Measurements from ENCODE around the gene ACBD3. TPM values are rescaled to one million over a fixed set of nuclear protein-coding genes. Genes with fewer than 3 reads are reported as not detected.

Gene ACBD3
- total RNA-seq, 4 donors from 2014 or later = 33.5 to 95.8 (median 46.8) TPM

DNA sequence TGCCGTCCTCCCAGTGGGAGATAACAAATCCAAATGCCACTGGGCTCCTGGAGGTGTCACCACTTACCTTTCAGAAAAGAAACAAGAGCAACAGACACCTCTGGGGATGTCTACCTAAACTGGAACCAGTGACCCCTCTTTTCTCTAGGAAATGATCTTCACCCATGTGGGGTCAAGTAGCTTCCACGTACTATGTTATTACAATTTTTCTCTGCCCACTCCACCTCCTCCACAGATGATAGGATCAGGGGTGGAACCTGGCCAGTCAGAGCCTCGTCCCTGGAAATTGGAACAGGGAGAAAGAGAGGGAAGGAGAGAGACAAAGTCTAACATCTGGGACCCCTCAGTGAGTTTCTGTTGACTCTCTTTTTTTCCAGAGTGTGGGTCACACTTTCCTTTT lies 73.9 kb downstream of the ACBD3 start:
- Histone ChIP-seq H3K9me3 (no peaks in the 10 kb centered on the region), H3K27ac (no peak overlapping the region), H3K4me1 (no peaks in the 10 kb centered on the region), H3K4me3 (no peak overlapping the region), H3K27me3 (no peaks in the 10 kb centered on the region), H3K36me3 (no peaks in the 10 kb centered on the region)
- TF ChIP-seq, protein P1, sequence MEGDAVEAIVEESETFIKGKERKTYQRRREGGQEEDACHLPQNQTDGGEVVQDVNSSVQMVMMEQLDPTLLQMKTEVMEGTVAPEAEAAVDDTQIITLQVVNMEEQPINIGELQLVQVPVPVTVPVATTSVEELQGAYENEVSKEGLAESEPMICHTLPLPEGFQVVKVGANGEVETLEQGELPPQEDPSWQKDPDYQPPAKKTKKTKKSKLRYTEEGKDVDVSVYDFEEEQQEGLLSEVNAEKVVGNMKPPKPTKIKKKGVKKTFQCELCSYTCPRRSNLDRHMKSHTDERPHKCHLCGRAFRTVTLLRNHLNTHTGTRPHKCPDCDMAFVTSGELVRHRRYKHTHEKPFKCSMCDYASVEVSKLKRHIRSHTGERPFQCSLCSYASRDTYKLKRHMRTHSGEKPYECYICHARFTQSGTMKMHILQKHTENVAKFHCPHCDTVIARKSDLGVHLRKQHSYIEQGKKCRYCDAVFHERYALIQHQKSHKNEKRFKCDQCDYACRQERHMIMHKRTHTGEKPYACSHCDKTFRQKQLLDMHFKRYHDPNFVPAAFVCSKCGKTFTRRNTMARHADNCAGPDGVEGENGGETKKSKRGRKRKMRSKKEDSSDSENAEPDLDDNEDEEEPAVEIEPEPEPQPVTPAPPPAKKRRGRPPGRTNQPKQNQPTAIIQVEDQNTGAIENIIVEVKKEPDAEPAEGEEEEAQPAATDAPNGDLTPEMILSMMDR (IDR thresholded peaks at IDR 0.05) = no peak
- no peak for TF ChIP-seq POLR2A (IDR thresholded peaks at IDR 0.05)
- intact Hi-C loops (cut with DNase I; ENCODE audit: low total_unique reads) = no loop called here
- DNase-seq = no peak

DNA sequence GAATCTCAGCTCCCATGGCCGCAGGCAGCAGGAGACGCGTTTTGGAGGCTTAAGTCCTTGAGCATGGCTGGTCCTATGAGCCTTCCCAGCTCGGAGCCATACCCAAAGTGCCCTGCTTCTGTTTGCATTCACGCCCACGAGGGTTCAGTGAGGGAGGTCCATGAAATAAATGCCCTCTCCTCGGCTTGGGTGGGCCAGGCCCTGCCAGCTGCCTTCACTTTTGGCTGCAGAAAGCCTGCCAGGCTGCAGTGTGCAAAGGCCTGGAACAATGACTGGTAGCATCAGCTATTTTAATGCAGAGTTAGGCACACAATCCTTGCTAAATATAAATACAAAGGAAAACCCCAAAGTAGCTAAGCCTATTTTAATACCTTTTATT lies 74.7 kb downstream of the ACBD3 start:
- no peak for DNase-seq
- Histone ChIP-seq H3K4me3 (no peak overlapping the region), H3K27ac (no peak overlapping the region), H3K4me1 (no peaks in the 10 kb centered on the region), H3K9me3 (no peaks in the 10 kb centered on the region), H3K36me3 (no peaks in the 10 kb centered on the region), H3K27me3 (no peaks in the 10 kb centered on the region)
- no peak for TF ChIP-seq POLR2A (IDR thresholded peaks at IDR 0.05)
- TF ChIP-seq, protein P1 (IDR thresholded peaks at IDR 0.05) = no peak
- intact Hi-C loops (cut with DNase I; ENCODE audit: low total_unique reads) = no loop called here

DNA sequence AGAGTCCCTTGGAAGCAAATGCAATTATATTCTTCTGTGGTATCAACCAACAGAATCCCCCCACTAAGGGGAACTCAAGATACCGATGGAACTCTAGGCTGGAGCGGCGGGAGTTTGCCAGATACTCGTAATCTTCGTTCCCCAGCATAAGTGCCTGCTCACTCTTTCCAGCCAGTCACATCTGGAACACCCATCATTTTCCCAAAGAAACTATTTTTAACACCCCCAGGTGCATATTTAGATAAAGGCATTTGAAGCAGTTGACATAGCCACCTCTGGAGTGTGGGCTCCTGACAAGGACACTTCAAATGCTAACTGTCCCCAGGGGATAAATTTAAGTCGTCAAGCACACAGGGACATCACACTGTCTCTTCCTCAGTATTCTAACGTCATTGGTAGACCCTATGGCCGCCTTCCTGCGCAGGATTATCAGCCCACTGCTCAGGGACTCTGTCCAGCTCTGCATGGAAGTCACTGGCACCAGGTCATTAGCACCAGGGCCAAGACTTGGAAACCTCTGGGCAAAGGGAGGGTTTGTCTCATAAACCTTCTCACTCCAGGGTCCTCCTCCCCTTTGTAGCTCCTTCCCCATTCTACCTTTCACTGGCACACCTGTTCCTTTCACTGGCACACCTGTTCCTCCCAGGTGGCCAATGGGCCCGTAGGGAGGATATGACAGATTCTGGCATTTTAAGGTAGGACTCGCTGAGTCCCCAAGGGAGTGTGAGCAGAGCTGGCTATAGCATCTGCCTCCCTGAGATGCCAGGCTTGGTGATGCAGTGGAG lies 75.3 kb downstream of the ACBD3 start:
- intact Hi-C loops (cut with DNase I; ENCODE audit: low total_unique reads) = no loop called here
- Histone ChIP-seq H3K9me3 (no peaks in the 10 kb centered on the region), H3K27ac (peak overlapping the region; percentile 92 to 99), H3K4me1 (no peaks in the 10 kb centered on the region), H3K36me3 (no peaks in the 10 kb centered on the region), H3K4me3 (peak overlapping the region; percentile 29 to 79), H3K27me3 (no peaks in the 10 kb centered on the region)
- DNase-seq = no peak
- TF ChIP-seq, protein P1 (IDR thresholded peaks at IDR 0.05) = no peak
- TF ChIP-seq POLR2A (IDR thresholded peaks at IDR 0.05) = no peak

DNA sequence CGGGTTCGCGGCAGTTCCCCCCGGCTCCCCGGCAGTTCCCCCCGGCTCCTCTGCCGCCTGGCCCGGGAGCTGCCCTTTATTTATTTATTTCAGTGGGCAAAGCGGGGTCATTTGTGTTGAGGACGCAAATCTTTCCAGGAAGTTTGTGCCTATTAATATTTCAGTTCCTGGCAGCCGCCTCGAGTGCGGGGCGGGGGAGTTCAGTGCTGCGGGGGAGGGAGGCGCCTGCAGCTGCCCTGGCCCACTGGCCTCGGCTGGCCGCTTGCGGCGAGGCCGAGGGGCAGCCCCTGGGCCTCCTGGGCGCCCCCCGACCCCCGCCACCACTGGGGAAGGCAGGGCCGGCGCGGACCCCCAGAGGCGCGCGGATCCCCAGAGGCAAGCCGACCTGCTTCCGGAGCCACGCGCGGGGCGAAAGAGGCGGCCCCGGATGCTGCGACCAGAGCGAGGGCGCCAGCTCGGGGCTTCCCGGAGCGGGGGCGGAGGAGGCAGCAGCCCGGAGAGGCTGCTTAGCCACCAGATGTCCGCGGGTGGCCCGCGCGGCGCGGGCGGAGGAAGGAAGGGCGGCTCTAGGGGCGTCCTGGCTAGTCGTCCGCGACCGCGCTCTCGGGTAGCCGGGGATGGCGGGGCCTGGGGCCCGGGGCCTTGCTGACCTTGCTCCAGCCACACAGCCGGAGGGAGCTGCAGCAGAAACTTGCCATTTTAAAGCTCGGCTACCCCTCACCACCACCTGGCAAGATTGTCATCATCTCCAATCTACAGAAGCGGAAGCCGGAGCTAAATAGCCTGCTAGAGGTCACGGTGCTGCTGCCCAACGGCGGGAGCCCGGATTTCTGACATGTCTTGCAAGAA lies 76.1 kb downstream of the ACBD3 start:
- DNase-seq = peak; percentile 64 to 71
- H3K27me3 ChIP-seq = no peaks in the 10 kb centered on the region
- H3K4me1 ChIP-seq = no peaks in the 10 kb centered on the region
- H3K36me3 ChIP-seq = no peaks in the 10 kb centered on the region
- intact Hi-C loops (cut with DNase I; ENCODE audit: low total_unique reads) = no loop called here
- H3K27ac ChIP-seq = peak overlapping the region; percentile 92 to 99
- H3K9me3 ChIP-seq = no peaks in the 10 kb centered on the region
- TF ChIP-seq, protein P1 (IDR thresholded peaks at IDR 0.05) = peak in 1 of 4 experiments; percentile 5
- peak in 1 of 2 donors; percentile 48 for TF ChIP-seq POLR2A (IDR thresholded peaks at IDR 0.05)
- peak overlapping the region; percentile 29 to 79 for H3K4me3 ChIP-seq

DNA sequence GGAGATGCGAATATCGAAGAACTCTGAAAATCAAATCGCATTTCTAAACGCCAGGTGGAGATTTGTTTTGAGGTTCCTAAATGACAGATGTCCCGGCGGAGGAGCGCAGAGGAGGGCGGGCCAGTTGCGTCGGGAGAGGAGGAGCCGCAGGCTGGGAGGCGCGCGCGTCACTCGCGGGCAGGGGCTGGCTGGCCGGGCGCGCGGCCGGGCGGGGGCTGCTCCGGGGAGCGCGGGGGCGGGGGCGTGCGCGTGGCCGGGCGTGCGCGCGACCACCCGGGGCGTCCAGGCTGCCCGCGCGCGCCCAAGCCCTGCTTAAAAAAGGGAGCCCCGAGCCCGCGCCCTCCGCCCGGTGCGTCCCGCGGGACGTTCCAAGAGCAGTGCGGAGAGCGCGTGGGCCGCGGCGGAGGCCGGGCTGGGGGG lies 76.7 kb downstream of the ACBD3 start:
- H3K9me3 ChIP-seq = no peaks in the 10 kb centered on the region
- intact Hi-C loops (cut with DNase I; ENCODE audit: low total_unique reads) = no loop called here
- peak; percentile 85 to 88 for DNase-seq

More for the DNA sequence above, 76.7 kb downstream of the ACBD3 start:
- TF ChIP-seq, protein P1 (IDR thresholded peaks at IDR 0.05) = peak in 2 of 4 experiments; percentile 21 to 30
- peak; percentile 20 to 47 for TF ChIP-seq POLR2A (IDR thresholded peaks at IDR 0.05)
- H3K4me1 ChIP-seq = no peaks in the 10 kb centered on the region
- H3K27ac ChIP-seq = peak overlapping the region; percentile 92 to 99
- no peaks in the 10 kb centered on the region for H3K36me3 ChIP-seq
- peak overlapping the region; percentile 29 to 79 for H3K4me3 ChIP-seq
- H3K27me3 ChIP-seq = no peaks in the 10 kb centered on the region

All from uterus (tissue), 4 donors.